Stimulated activated CD4-positive, alpha-beta T cell treated with anti-CD3 and anti-CD28 coated beads, Interleukin-4, amount 100 ng/mL, for 48 hours (primary cell): Measurements from ENCODE around the gene VEGFB.

Experiments
- DNase-seq, 2 donors: peaks; one replicate each; pipeline ENCODE4 v3.0.0-alpha.2; 2020; ENCODE audit warnings: low read depth in 2 of 2

The VEGFB gene

DNA sequence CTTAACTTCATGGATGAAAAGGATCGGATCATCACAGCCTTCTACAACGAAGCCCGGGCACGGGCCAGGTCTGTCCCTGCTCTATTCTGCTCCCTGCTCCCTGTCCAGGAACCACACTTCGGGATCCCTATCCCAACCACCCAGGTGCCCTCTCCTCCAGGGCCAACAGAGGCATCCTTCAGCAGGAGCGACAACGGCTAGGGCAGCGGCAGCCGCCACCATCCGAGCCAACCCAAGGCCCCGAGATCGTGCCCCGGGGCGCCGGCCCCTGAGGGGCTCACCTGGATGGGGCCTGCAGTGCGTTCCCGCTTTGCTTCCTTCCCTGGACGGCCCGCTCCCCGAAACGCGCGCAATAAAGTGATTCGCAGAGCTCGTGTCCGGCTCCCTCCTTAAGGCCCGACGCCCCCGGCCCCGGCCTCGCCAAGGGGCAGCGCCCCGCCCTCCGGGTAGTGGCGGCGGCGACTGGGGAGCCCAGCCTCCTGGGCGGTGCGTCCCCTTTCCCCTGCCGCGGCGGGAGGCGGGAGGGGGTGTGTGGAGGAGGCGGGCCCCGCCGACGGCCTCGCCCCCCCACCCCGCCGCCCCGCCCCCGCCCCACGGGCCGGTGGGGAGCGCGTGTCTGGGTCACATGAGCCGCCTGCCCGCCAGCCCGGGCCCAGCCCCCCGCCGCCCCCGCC lies at the start of gene VEGFB:
VEGFB (plus strand) TSS at position 672 of the 674 bp plus-strand sequence. CDS start 250 bp downstream, outside the sequence.
- DNase-seq, result no peak

DNA sequence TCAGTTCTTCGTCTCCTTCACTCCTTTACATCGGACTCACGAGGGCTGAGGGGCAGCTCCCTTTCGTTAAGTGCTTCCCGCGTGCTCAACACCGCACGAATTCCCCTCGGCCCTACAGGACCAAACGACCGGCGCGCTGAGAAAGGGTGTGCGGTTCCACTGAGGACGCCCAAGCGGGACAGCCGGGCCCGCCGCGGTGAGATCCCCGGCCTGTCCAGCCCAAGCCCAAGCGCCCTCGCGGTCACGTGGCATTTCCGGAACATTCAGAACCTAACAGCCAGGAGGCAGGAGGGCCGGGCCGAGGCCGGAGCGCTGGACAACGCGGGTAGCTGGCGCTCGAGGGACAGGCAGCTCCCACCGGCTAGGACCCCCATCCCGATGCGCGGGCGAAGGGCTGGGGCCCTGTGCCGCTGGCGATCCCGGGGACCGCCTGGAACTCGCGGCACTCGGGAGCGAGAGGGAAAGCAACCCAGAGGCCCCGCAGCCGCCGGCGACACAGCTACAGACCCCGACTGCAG lies 49.1 kb upstream of the VEGFB start:
- no peak for DNase-seq

DNA sequence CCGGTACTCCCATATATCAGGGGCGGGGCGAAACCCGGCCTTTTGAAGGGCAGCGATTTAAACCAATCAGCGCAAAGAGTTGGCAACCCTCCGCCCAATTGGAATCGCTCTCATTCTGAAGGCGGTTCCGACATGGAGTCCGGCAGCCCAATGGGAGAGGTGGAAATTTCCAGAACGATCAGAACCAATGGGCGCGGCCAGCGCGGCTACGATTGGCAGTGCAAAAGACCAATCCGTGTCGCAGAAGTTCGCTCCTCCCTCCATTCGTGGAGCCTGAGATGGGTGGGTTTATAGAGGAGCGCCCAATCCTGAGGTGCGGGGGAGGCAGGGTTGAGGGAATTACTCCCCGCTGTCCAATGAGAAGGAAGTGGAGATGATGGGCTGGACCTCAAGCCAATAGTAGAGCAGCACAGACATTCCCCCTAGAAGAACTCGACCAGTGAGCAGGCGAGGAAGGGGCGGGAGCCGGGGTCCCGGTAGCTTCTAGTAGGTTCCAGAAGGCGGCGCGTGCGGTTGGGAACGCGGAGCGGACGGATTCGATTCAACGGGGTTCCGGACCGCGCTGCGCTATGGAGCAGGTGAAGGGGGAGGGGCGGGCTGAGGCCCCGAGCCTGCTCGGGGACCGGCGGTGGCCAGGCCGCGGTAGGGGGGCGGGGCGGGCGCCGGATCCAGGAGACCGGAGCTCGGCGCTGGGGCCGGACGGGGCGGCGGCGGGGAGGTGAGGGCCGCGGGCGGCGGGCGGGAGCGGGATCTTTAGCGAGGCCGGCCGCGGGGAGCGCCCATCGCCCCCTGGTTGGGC lies 48.5 kb upstream of the VEGFB start, which contains the start of gene STIP1:
STIP1 (plus strand) TSS at position 479 of the 799 bp plus-strand sequence; CDS start at position 570, 91 bp downstream.
- peak; percentile 96 to 97 for DNase-seq

DNA sequence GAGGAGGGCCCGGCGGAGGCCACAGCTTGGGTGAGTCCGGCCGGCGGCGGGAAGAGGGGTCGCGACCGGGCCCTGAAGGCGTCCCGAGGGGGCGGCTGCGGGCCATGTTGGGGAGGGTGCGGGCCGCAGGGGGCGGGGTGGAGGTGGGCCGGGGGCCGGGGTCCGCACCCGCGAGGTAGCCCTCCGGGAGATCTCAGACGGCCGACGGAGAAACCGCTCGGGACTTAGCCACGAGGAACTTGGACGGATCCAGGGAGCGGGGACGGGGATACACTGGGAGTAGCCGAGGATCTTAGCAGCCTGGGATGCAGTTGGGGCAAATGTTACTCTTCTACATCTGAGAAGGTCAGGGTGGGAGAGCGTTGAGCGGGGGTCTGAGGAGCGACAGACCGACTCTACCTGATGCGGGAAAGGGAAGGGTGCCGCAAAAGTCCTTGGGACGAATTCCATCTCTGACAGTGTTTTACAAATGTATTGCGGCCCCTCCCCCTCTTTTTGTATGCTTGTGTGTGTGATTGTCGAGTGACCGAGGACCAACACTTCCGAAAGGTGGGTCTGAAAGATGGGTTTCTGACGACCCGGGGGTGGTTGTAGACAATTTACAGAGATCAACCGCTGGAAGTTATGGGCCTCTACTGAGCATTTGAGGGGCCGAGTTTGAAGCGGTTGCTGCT lies 47.8 kb upstream of the VEGFB start:
- no peak for DNase-seq

DNA sequence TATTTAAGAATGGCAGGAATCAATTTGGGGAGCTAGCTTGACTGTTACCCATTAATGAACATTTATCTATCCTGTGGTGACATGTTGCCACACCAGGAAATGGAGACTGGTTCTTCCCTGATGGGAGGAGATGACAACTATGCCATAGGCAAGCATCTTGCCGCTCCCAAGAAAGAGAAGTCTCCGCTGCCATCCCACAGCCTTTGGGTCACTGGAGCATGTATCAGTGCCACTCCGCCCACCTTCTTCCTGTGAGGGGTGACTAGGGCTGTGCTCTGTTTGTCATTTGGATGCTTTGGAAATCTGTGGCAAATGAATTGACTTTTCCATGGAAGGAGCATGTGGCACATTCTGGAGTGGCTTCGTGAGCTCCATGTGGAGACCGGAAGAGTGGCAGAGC lies 42.0 kb upstream of the VEGFB start:
- DNase-seq, result no peak

DNA sequence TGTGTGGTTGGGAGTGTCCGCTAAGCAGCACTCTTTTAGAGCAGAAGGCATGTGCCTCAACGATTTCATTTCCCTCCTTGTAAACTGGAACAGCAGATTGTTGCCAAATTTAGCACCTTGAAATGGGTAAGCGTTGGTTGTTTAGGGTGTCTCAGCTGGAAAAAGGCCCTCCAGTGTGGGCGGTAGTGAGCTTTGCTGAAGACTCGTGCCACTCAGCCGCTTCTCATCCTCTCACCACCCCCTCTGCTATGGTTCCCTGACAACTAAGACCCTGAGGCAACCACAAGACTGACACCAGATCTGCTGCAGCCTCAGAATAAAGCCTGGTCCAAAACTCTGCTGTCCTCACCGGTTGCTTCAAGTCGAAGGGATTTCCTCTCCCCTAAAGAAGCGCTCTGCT lies 37.8 kb upstream of the VEGFB start:
- DNase-seq, result no peak

DNA sequence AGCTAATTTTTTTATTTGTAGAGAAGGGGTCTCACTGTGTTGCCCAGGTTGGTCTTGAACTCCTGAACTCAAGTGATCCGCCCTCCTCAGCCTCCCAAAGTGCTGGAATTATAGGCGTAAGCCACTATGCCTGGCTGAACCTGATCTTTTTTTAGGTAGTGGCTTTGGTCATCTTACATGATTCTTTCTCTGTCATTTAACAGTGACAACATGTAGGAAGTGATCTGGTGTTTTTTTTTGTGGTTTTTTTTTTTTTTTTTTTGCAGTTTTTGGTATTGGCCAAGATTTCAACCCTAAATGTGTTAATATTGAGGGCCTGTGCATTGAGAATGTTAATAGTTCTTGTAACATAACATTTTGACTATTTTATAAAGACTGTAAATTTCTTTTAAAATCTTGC lies 35.9 kb upstream of the VEGFB start:
- no peak for DNase-seq

- no peak for DNase-seq
Measured at GRCh38 chr11:64201543-64201942, 32.8 kb upstream of the VEGFB start.

GRCh38 chr11:64202992-64203391 lies 31.4 kb upstream of the VEGFB start:
- DNase-seq, result no peak

DNA sequence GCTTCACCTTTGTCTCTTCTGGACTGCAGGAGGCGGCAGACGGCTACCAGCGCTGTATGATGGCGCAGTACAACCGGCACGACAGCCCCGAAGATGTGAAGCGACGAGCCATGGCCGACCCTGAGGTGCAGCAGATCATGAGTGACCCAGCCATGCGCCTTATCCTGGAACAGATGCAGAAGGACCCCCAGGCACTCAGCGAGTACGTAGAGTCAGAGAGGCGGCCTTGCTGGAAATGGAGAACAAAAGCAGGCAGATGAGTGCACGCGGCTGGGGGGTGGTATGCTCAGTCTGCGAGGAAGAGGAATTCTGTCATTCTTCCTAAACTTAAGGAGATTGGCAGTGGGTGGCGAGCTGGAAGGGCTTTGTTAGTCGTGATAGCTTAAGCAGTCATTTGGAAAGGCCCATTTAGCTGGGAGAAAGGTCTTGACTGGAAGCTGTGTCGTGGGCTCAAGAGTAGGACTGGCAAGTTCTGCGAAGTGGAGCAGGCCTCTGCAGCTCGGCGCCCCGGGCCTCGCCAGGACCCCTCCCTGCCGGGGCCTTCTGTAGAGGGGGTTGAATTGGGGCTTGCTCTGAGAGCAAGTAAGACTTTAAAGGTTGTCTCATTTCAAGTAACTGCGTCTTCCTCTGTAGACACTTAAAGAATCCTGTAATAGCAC lies 30.8 kb upstream of the VEGFB start:
- DNase-seq, result no peak

DNA sequence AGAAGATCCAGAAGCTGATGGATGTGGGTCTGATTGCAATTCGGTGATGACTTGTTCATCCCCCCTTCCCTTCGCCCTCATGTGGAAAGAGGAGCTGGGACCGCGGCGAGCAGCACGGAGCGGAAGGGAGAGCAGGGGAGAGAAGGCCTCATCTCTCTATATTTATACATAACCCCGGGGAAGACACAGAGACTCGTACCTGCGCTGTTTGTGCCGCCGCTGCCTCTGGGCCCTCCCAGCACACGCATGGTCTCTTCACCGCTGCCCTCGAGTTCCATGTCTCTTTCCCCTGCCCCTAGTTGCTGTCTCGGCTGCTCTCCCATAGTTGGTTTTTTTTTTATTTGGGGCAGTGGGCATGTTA lies 30.3 kb upstream of the VEGFB start:
- DNase-seq, result no peak

GRCh38 chr11:64204464-64204989 lies 29.9 kb upstream of the VEGFB start:
- peak; percentile 63 to 70 for DNase-seq

DNA sequence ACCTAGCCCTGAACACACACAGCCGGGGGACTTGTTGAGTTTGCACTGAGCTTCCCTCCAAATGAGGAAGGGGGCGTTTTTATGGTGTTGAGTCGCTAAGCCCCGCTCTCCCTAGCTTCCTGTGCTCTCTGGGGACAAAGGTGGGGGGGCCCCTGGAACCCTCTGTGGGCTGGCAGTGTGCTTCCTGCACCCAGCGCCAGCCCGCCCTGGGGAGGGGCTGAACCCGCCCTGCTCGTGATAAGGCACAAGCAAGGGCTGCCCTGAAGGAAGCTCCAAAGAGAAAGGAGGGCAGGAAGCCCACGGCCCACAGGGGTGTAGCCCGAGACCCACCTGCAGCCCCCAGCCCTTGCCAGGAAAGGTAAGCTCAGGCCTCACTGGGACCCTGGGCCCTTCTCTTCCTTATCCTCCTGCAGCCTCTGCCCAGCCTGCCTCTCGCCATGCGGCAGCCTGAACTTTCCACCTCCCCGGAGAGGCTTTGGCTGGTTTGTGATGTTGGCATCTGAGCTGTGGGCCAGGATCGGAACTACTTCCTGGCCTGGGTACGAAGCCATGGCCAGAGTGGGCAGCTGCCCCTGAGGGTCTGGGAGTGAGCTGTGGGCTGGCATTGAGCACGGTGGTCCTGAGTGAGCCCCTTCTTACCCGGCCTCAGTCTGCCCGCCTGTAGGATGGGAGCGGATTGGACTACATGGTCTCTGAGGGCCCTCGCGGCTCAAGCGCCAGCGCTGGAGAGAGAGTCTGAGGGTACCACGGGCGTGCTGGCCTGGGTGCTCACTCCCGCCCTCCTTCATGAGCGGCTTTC lies 27.7 kb upstream of the VEGFB start, which contains the start of gene FERMT3:
FERMT3 (plus strand) TSS at position 265 of the 799 bp plus-strand sequence. CDS start 644 bp downstream, outside the sequence.
- peak; percentile 63 to 72 for DNase-seq

DNA sequence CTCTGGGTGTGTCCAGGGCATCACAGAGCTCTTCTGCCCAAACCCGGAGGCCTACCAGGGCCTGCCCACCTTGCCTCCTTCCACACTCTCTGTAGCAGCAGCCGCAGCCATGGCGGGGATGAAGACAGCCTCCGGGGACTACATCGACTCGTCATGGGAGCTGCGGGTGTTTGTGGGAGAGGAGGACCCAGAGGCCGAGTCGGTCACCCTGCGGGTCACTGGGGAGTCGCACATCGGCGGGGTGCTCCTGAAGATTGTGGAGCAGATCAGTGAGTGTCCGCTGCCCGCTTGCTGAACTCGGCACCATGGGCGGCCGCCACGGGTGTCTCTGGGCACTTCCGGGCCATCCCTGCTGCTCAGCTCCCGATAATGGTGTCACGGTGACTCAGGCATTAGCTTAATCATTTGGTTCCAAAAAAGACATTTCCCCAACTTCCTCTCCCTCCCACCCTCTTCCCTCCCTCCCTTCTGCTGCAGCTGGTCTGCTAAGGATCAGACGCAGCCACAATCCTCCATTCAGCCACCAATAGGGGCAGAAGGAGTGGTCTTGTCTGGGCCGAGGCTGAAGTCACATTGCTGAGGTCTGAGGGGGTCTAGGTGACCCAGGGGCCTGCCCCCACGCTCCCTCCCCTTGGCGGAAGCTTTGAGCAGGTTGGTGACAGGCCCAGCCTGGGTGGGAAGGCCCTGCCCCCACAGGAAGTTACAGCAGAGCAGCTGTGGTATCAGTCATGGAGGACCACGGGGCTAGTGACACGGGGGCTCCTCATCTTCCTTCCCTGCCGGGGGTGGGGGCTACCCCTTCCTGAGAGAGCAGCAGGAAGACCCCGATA lies 26.9 kb upstream of the VEGFB start:
- peak; percentile 68 to 84 for DNase-seq

GRCh38 chr11:64208086-64208795 lies 26.1 kb upstream of the VEGFB start:
- no peak for DNase-seq

GRCh38 chr11:64208796-64209562 lies 25.4 kb upstream of the VEGFB start:
- DNase-seq, result no peak

DNA sequence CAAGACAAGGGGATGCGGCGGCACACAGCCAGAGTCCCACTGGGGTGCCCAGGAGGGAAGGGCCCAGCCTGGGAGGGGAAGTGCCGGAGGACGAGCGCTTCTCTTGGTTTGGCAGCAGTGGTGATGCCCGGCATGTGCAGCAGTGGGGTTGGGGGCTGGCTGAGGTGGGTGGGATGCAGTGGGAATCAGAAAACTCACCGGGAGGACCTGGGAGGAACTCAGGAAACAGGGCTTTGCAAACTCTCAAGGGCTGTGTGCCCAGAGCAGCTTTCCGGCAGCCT lies 24.9 kb upstream of the VEGFB start:
- DNase-seq, result no peak

DNA sequence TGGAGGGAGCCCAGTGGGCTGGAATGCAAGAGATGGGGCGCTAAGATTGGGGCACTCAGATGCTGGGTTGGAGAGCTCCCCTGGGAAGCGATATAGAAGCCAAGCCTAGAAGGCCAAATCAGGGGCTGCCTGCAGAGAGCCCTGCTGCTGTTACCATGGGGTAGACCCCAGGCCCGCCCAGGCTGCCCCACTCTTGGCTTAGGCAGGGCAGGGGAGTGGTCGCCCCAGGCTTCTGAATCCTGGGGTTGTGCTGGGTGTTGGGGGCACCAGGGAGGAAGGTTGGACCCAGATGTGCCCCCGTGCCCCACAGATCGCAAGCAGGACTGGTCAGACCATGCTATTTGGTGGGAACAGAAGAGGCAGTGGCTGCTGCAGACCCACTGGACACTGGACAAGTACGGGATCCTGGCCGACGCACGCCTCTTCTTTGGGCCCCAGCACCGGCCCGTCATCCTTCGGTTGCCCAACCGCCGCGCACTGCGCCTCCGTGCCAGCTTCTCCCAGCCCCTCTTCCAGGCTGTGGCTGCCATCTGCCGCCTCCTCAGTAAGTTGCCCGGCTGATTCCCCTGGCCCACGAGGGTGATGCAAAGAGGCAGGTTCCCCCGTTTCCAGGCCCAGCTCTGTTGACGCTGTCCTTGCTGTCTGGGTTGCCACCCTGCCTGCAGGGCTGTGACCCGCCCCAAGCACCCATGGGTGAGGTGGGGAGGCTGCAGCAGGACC lies 23.9 kb upstream of the VEGFB start:
- DNase-seq, result no peak
